Thymus (tissue), 11 donors: ENCODE results near the gene ZNF184. TPM values are rescaled to one million over a fixed set of nuclear protein-coding genes. Genes with fewer than 3 reads are reported as not detected.

Experiments used
- DNase-seq, 9 donors: peaks; one replicate each; pipeline ENCODE4 v3.0.0-alpha.2; 2013; ENCODE audit warnings: low spot score in 9 of 9, low read depth in 6 of 9, missing footprints in 1 of 9
- H3K27ac ChIP-seq, 2 donors: one replicate each; pipeline ENCODE4 v1.5.1; 2013; ENCODE audit warnings: control low read depth in 1 of 2, low read depth in 1 of 2, low read length in 1 of 2, mild to moderate bottlenecking in 1 of 2, moderate library complexity in 1 of 2
- H3K27me3 ChIP-seq, 2 donors: one replicate each; pipeline ENCODE4 v1.5.1; 2013; ENCODE audit warnings: low read length in 1 of 2; ENCODE audit not compliant: control insufficient read depth in 2 of 2, insufficient read depth in 1 of 2
- H3K36me3 ChIP-seq, 2 donors: one replicate each; pipeline ENCODE4 v1.5.1; 2013; ENCODE audit warnings: low read length in 1 of 2, mild to moderate bottlenecking in 1 of 2, moderate library complexity in 1 of 2; ENCODE audit not compliant: control insufficient read depth in 2 of 2, insufficient read depth in 2 of 2
- H3K4me1 ChIP-seq, 2 donors: one replicate each; pipeline ENCODE4 v1.5.1; 2013; ENCODE audit warnings: low read length in 2 of 2; ENCODE audit not compliant: control insufficient read depth in 2 of 2, insufficient read depth in 2 of 2
- H3K4me3 ChIP-seq, 2 donors: one replicate each; pipeline ENCODE4 v1.5.1; 2013; ENCODE audit warnings: low read length in 2 of 2, control low read depth in 1 of 2, mild to moderate bottlenecking in 1 of 2
- H3K9me3 ChIP-seq, 2 donors: one replicate each; pipeline ENCODE4 v1.5.1; 2013; ENCODE audit warnings: low read length in 1 of 2, mild to moderate bottlenecking in 1 of 2; ENCODE audit not compliant: control insufficient read depth in 2 of 2, insufficient read depth in 1 of 2
- whole genome bisulfite sequencing: extraction: QIAGEN DNeasy Blood & Tissue Kit; methylation state at CpG from one replicate; pipeline ENCODE4 v1.1.7; 2013; 5-methylcytosine and 5-hydroxymethylcytosine counted together
- polyA plus RNA-seq: library from polyadenylated mRNA; stranded (reverse); fragments of 200-250 nt; gene quantifications from one replicate; pipeline ENCODE4 v1.2.3, GENCODE V29; 2013
- total RNA-seq: library from RNA; stranded (reverse); fragments of 120-200 nt; gene quantifications from one replicate; pipeline ENCODE4 v1.2.4, GENCODE V29; 2013
- donor health status: healthy.

ZNF184 gene
- total and polyA plus RNA-seq, 2 donors, result 6.8 to 18.9 TPM

DNA sequence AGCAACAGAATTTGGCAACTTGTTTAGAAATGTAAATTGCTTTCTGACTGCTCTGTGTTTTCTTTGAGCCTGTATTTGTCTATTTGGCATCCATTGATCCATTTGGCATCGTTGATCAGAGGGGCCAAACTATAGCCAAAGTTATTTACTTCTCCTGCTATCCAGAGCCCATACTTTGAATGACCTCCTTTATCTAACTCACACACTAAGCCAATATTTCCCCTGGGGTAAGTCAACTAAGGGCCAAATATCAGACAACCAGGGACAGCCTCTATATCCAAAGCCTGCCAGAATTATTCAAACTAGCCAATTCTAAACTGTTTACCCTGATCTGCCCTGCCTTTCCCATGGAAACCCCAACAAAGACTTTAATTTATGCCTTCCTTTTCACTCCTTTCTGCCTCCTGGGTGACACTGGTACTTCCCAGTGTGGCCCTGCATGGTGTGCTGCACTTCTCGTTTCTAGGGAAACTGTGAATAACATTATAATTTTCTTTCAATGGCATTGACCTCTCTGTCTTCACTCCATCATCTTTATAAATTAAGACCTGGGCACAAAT, 19.8 kb upstream of the ZNF184 start:
- 89% methylated on average over 2 of the region's 2 CpGs for WGBS
- Histone ChIP-seq H3K9me3 (peaks cover 1 to 6% of the 10 kb centered on the region in 2 donors), H3K27me3 (peaks cover 22 to 48% of the 10 kb centered on the region in 2 donors), H3K27ac (no peak overlapping the region), H3K4me3 (no peak overlapping the region), H3K36me3 (no peaks in the 10 kb centered on the region), H3K4me1 (peaks cover 3 to 5% of the 10 kb centered on the region in 2 donors)
- DNase-seq, result no peak

DNA sequence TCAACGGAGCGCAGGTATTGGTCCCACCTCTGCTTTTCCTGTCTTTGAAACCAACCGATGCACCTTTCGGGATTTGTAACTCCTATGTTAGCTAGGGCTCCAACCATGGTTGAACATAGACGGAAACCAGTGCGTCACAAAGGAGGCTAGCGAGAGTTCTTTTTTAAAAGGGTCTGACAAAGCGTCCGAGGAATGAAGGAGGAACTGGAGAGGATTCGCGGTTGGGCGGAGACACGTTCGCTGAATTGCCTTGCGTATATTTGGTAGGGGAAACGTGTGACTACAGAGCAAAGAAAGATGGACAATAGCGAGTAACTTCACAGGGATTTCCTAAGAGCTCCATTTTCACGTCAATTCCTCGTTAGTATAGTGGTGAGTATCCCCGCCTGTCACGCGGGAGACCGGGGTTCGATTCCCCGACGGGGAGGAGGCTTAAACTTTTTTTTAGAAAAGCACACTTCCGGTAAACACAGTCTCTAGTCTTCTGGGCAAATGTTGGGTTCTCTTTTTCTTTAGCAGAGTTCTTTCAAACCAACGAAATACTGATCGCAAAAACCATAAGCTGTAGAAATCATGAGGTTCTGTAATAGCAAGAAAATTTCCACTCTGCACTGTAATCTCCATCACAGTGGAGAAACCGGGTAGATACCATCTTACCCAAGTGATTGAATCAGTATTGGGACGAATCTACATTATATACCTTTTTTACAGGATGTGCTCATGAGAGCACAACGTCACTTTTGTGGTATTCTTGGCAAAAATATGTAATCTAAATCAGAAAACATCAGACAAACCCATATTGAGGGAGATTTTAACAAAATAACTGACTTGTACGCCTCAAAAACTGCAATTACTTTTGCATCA, 6.6 kb upstream of the ZNF184 start:
- WGBS, result 4% methylated on average over 33 of the region's 33 CpGs
- peaks cover 7 to 9% of the 10 kb centered on the region in 2 donors for H3K4me1 ChIP-seq
- peak; percentile 70 to 95 (median 88) for DNase-seq
- peak overlapping the region; percentile 89 to 93 for H3K4me3 ChIP-seq
- peak overlapping the region; percentile 97 to 99 for H3K27ac ChIP-seq
- no peaks in the 10 kb centered on the region for H3K36me3 ChIP-seq
- no peaks in the 10 kb centered on the region for H3K27me3 ChIP-seq
- no peaks in the 10 kb centered on the region for H3K9me3 ChIP-seq

GRCh38 chr6:27478706-27479318, 5.9 kb upstream of the ZNF184 start:
- Histone ChIP-seq H3K9me3 (no peaks in the 10 kb centered on the region), H3K4me1 (peaks cover 7 to 13% of the 10 kb centered on the region in 2 donors), H3K27me3 (no peaks in the 10 kb centered on the region), H3K4me3 (peak overlapping the region; percentile 89 to 93), H3K36me3 (no peaks in the 10 kb centered on the region), H3K27ac (peak overlapping the region; percentile 97 to 99)
- peak; percentile 67 to 94 (median 81) for DNase-seq
- WGBS, result under 1% methylated on average over 28 of the region's 28 CpGs

- Histone ChIP-seq H3K27ac (peak overlapping the region; percentile 97 to 99), H3K4me1 (peaks cover 7 to 13% of the 10 kb centered on the region in 2 donors), H3K27me3 (no peaks in the 10 kb centered on the region), H3K9me3 (no peaks in the 10 kb centered on the region), H3K36me3 (no peaks in the 10 kb centered on the region), H3K4me3 (peak overlapping the region; percentile 89 to 93)
- WGBS, result 26% methylated on average over 12 of the region's 12 CpGs
- peak in 1 of 9 donors; percentile 26 for DNase-seq
Observed at GRCh38 chr6:27478141-27478705, 5.3 kb upstream of the ZNF184 start.

GRCh38 chr6:27477318-27478013, 4.6 kb upstream of the ZNF184 start:
- no peaks in the 10 kb centered on the region for H3K36me3 ChIP-seq
- no peak overlapping the region for H3K27ac ChIP-seq
- DNase-seq, result no peak
- 71% methylated on average over 8 of the region's 8 CpGs for WGBS
- peak overlapping the region in 1 of 2 donors; percentile 93 for H3K4me3 ChIP-seq
- no peaks in the 10 kb centered on the region for H3K27me3 ChIP-seq
- H3K4me1 ChIP-seq, result peaks cover 7 to 13% of the 10 kb centered on the region in 2 donors
- H3K9me3 ChIP-seq, result no peaks in the 10 kb centered on the region

- DNase-seq, result no peak
- Histone ChIP-seq H3K4me3 (no peak overlapping the region), H3K9me3 (no peaks in the 10 kb centered on the region), H3K27me3 (no peaks in the 10 kb centered on the region), H3K4me1 (peaks cover 7 to 18% of the 10 kb centered on the region in 2 donors), H3K27ac (no peak overlapping the region), H3K36me3 (no peaks in the 10 kb centered on the region)
- 100% methylated on average over 1 of the region's 1 CpG for WGBS
Observed at GRCh38 chr6:27476090-27476489, 3.2 kb upstream of the ZNF184 start.

- Histone ChIP-seq H3K27me3 (no peaks in the 10 kb centered on the region), H3K9me3 (no peaks in the 10 kb centered on the region), H3K4me1 (peaks cover 7 to 18% of the 10 kb centered on the region in 2 donors), H3K4me3 (no peak overlapping the region), H3K27ac (no peak overlapping the region), H3K36me3 (peaks cover 0 to 5% of the 10 kb centered on the region in 2 donors)
- 97% methylated on average over 3 of the region's 3 CpGs for WGBS
- no peak for DNase-seq
Observed at GRCh38 chr6:27474672-27475071, 1.8 kb upstream of the ZNF184 start.

- Histone ChIP-seq H3K4me1 (peaks cover 7 to 18% of the 10 kb centered on the region in 2 donors), H3K9me3 (no peaks in the 10 kb centered on the region), H3K27ac (no peak overlapping the region), H3K27me3 (no peaks in the 10 kb centered on the region), H3K36me3 (peaks cover 0 to 6% of the 10 kb centered on the region in 2 donors), H3K4me3 (no peak overlapping the region)
- WGBS, result 96% methylated on average over 4 of the region's 4 CpGs
- no peak for DNase-seq
Observed at GRCh38 chr6:27474172-27474465, 1.2 kb upstream of the ZNF184 start.
